Measurements from ENCODE around the gene FAM53B. TPM values are rescaled to one million over a fixed set of nuclear protein-coding genes. Genes with fewer than 3 reads are reported as not detected.

Gene FAM53B
- polyA plus RNA-seq, 1 donor: 21.3 TPM

DNA sequence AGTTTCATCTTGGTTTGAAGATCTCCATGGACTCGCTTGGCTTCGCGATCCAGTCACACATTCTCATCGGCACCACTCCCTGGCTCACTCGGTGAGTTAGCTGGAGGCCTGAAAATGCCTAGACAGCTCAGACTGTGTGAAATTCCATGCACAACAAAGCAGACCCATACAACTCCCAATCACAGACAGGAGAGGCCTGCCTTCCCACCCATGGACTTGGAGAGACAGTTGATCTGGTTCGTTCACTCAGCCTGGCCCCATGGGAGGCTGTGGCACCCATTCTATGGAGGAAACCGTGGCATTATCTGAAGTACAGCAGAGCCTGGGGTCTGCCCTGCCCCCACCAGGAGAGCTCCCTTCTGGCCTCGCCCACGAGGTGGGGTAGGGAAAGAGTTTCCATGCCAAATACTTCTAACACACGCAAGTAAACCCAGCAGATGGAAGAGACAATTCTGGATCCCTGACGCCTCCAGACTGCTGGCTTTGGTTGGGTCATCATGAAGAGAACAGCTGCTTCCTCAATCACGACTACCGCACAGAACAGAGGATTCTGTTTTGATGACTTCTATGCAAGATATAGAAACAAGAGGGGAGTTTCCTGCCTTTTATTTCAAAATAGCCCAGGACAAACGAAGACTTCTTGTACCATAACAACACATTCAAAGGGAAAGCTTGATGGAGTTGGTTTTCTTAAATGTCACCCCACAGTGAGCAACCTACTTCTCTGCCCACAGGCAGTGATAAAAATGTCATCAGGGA lies 15.9 kb downstream of the FAM53B start:
- Histone ChIP-seq H3K4me3 (ENCODE audit: low read length) (no peak overlapping the region), H3K27ac (ENCODE audit: low read length) (peak overlapping the region; percentile 84), H3K9me3 (ENCODE audit: control insufficient read depth, low read depth, low read length) (no peaks in the 10 kb centered on the region), H3K36me3 (ENCODE audit: control insufficient read depth, insufficient read depth, low read length) (peaks cover 34% of the 10 kb centered on the region), H3K4me1 (ENCODE audit: control insufficient read depth, insufficient read depth, low read length) (peaks cover 73% of the 10 kb centered on the region), H3K27me3 (ENCODE audit: control insufficient read depth, insufficient read depth, low read length) (no peaks in the 10 kb centered on the region)
- peak in 1 of 2 donors; percentile 53 for DNase-seq
- WGBS (ENCODE audit: insufficient coverage, low lambda C conversion rate): no CpG with 5 or more reads among the region's 14 CpGs

DNA sequence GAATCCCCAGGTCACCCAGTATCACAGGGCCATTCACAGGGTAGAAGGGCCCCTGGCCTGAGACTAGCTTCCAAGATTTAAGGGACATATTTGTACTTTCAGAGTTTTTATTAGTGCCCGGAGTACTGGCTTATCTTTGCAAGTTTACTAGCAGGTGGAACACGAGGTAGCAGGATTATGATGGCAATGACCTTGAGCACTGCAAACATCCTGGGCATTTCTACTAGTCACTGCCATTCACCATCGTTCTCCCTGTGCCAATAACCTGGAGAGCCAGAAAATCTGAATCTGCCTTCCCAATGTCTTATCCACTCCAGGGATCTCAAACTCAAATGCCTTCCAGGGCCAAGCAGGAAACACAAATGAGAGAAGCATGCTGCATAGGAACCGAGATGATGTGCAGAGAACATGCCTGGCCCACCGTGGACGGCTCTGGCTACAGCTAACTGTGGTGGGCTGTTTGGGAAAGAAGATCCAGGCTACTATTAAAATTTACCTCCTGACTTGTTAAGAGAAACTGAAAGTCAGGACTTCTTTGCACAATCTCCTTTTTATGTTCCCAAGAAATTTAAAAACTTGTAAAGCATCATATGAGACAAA lies 16.7 kb downstream of the FAM53B start:
- no CpG with 5 or more reads among the region's 6 CpGs for WGBS (ENCODE audit: insufficient coverage, low lambda C conversion rate)
- peak overlapping the region; percentile 84 for H3K27ac ChIP-seq (ENCODE audit: low read length)
- peaks cover 36% of the 10 kb centered on the region for H3K36me3 ChIP-seq (ENCODE audit: control insufficient read depth, insufficient read depth, low read length)
- peak; percentile 78 to 92 for DNase-seq
- no peaks in the 10 kb centered on the region for H3K27me3 ChIP-seq (ENCODE audit: control insufficient read depth, insufficient read depth, low read length)
- H3K4me3 ChIP-seq (ENCODE audit: low read length): no peak overlapping the region
- peaks cover 74% of the 10 kb centered on the region for H3K4me1 ChIP-seq (ENCODE audit: control insufficient read depth, insufficient read depth, low read length)
- no peaks in the 10 kb centered on the region for H3K9me3 ChIP-seq (ENCODE audit: control insufficient read depth, low read depth, low read length)

DNA sequence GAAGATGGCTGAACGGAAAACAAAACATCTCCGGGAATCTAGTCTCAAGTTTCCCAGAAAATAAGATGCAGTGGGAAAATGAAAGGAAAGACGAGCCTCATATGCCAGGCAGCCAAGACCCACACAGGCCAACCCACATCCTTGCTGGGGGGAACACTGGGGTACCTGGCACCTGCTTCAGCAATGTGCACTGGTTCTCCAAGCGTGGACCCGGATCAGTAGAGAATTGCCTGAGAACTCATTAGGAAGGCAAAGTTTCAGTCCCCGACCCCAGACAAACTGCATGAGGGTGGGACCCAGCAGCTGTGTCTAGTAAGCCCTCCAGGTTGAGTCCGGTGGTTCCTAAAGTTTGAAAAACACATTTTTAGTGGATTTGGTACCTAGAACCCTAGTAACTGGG lies 18.4 kb downstream of the FAM53B start:
- Histone ChIP-seq H3K36me3 (ENCODE audit: control insufficient read depth, insufficient read depth, low read length) (peaks cover 27% of the 10 kb centered on the region), H3K4me3 (ENCODE audit: low read length) (no peak overlapping the region)
- DNase-seq: no peak

DNA sequence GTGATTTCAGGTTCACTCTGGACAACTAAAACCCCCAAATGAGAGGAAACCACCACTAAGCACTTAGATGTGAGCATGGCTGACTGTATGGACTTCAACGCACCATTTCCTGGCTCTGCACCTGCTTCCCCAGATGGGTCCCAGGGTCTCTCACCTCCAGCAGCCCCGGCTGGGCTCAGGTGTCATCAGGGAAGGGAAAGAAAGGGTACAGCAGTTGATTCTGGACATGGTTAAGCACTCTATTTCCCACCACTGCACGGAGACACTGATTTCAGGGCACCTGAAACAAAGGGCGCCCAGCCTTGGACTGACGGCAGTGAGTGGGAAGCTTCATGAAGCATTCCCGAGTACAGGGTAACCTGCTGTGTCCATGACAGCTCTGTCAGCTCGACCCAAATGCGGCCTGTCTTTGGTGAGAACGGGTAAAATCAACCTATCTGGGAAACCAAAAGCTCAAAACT lies 19.0 kb downstream of the FAM53B start:
- Histone ChIP-seq H3K9me3 (ENCODE audit: control insufficient read depth, low read depth, low read length) (no peaks in the 10 kb centered on the region), H3K36me3 (ENCODE audit: control insufficient read depth, insufficient read depth, low read length) (peaks cover 24% of the 10 kb centered on the region), H3K4me1 (ENCODE audit: control insufficient read depth, insufficient read depth, low read length) (peaks cover 83% of the 10 kb centered on the region), H3K4me3 (ENCODE audit: low read length) (no peak overlapping the region), H3K27ac (ENCODE audit: low read length) (peak overlapping the region; percentile 96), H3K27me3 (ENCODE audit: control insufficient read depth, insufficient read depth, low read length) (no peaks in the 10 kb centered on the region)
- DNase-seq: no peak
- no CpG with 5 or more reads among the region's 9 CpGs for WGBS (ENCODE audit: insufficient coverage, low lambda C conversion rate)

More for the DNA sequence above, 18.4 kb downstream of the FAM53B start:
- H3K27me3 ChIP-seq (ENCODE audit: control insufficient read depth, insufficient read depth, low read length): no peaks in the 10 kb centered on the region
- H3K4me1 ChIP-seq (ENCODE audit: control insufficient read depth, insufficient read depth, low read length): peaks cover 83% of the 10 kb centered on the region
- no peaks in the 10 kb centered on the region for H3K9me3 ChIP-seq (ENCODE audit: control insufficient read depth, low read depth, low read length)
- 100% methylated on average over 2 of the region's 7 CpGs for WGBS (ENCODE audit: insufficient coverage, low lambda C conversion rate)
- H3K27ac ChIP-seq (ENCODE audit: low read length): peak overlapping the region; percentile 84

DNA sequence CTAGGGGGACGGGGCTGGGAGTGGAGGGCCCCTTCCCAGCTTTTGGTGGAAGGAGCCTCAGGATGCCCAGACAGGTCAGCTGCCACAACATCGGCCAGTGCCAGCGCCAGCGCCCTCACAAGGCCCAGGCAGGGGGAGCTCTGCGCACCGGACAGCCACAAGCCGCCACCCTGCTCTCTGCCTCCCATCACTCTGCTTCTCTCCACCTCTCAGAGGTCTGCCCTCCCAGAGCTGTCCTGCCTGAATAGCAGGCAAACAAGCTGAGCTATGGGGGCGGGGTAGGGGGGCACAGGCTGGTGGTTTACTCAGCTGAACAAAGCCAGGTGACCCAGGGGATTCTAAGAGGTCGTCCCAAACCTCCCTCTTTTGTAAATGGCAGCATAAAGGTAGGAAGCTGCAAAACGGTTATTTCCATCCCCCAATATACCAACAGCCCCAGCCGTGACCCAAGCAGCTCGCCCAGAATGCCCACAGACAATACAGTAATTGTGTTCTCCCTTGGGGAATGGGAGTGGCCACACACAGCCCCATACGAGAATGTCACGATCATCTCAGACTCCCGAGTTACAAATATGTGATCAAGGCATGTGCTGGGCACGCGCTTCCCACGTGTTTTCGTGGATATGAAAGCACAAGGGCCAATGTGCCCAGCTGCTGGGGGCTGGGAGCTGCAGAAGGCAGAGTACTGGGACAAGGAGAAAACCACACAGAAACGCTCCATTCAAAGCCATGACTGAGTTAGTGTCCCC lies 19.7 kb downstream of the FAM53B start:
- no peaks in the 10 kb centered on the region for H3K27me3 ChIP-seq (ENCODE audit: control insufficient read depth, insufficient read depth, low read length)
- no peaks in the 10 kb centered on the region for H3K9me3 ChIP-seq (ENCODE audit: control insufficient read depth, low read depth, low read length)
- H3K4me1 ChIP-seq (ENCODE audit: control insufficient read depth, insufficient read depth, low read length): peaks cover 78% of the 10 kb centered on the region
- WGBS (ENCODE audit: insufficient coverage, low lambda C conversion rate): no CpG with 5 or more reads among the region's 20 CpGs
- H3K36me3 ChIP-seq (ENCODE audit: control insufficient read depth, insufficient read depth, low read length): peaks cover 22% of the 10 kb centered on the region
- H3K27ac ChIP-seq (ENCODE audit: low read length): peak overlapping the region; percentile 96
- peak in 1 of 2 donors; percentile 86 for DNase-seq
- no peak overlapping the region for H3K4me3 ChIP-seq (ENCODE audit: low read length)

DNA sequence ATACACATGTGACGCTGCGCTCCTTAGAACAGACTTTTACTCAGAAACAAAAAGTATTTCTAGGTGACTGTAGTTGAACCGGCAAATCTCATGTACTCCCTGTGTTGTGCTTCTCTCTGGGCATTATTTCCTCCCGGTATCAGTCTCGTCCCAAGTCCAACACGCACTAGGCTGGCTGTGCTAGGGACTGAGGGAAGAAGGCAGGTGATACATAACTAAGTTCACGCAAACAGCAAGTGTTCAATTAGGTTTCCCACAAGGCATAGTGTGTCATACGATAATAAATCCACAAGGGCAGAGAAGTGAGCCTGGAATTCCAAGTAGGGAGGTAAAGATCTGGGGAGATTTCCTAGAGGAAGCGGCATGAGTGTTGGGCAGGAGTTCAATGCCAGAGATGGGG lies 20.4 kb downstream of the FAM53B start:
- peak; percentile 88 to 95 for DNase-seq

DNA sequence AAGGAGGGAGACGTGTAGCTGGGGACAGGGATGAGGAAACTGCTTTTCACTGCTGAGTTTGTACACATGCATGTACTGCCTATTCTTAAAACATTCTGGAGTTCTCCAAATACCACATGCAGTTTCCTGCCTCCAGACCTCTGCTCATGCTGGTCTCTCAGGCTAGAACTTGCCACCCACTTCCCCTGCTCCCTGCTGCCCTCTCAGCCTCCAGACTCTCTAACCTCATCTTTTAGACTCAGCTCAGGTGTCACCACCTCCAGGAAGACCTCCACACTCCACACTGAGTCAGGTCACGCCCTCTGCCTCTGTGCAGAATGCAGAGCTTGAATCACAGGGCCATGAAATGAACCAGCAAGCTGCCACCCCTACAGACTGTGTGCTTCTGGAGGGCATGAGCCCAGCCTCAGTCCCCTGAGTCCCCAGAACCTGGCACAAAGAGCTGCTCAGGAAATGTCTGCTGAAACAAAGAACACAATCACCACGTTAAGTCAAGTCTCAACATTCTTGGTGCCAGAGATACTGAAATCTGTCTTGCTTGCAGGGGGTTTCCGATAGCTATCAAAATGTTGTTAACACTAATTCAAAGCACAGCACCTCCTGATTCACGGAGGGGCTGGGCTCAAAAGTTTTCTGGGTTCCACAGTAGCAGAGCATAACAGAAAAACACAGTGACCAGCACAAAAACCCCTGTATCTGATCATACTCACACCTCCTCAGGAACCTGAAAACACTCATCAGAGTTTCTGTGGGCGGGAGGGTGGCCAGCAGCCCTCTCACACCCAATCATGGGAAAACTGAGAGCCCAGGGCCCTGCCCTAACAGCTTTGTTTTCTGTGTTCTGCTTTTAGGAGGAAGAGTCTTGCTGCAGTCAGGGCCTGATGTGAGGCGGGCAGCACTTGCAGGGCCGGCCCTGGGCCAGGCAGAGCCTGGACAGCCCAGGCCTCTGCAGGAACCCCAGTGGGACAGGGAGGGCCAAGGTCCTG lies 21.1 kb downstream of the FAM53B start:
- no peak for DNase-seq
- Histone ChIP-seq H3K27me3 (ENCODE audit: control insufficient read depth, insufficient read depth, low read length) (no peaks in the 10 kb centered on the region), H3K4me3 (ENCODE audit: low read length) (no peak overlapping the region), H3K9me3 (ENCODE audit: control insufficient read depth, low read depth, low read length) (no peaks in the 10 kb centered on the region), H3K4me1 (ENCODE audit: control insufficient read depth, insufficient read depth, low read length) (peaks cover 80% of the 10 kb centered on the region), H3K36me3 (ENCODE audit: control insufficient read depth, insufficient read depth, low read length) (peaks cover 19% of the 10 kb centered on the region), H3K27ac (ENCODE audit: low read length) (peak overlapping the region; percentile 96)
- WGBS (ENCODE audit: insufficient coverage, low lambda C conversion rate): no CpG with 5 or more reads among the region's 8 CpGs

More for the DNA sequence above, 20.4 kb downstream of the FAM53B start:
- H3K4me1 ChIP-seq (ENCODE audit: control insufficient read depth, insufficient read depth, low read length): peaks cover 80% of the 10 kb centered on the region
- H3K4me3 ChIP-seq (ENCODE audit: low read length): no peak overlapping the region
- H3K27ac ChIP-seq (ENCODE audit: low read length): peak overlapping the region; percentile 96
- H3K36me3 ChIP-seq (ENCODE audit: control insufficient read depth, insufficient read depth, low read length): peaks cover 22% of the 10 kb centered on the region
- no CpG with 5 or more reads among the region's 9 CpGs for WGBS (ENCODE audit: insufficient coverage, low lambda C conversion rate)
- H3K27me3 ChIP-seq (ENCODE audit: control insufficient read depth, insufficient read depth, low read length): no peaks in the 10 kb centered on the region
- H3K9me3 ChIP-seq (ENCODE audit: control insufficient read depth, low read depth, low read length): no peaks in the 10 kb centered on the region

DNA sequence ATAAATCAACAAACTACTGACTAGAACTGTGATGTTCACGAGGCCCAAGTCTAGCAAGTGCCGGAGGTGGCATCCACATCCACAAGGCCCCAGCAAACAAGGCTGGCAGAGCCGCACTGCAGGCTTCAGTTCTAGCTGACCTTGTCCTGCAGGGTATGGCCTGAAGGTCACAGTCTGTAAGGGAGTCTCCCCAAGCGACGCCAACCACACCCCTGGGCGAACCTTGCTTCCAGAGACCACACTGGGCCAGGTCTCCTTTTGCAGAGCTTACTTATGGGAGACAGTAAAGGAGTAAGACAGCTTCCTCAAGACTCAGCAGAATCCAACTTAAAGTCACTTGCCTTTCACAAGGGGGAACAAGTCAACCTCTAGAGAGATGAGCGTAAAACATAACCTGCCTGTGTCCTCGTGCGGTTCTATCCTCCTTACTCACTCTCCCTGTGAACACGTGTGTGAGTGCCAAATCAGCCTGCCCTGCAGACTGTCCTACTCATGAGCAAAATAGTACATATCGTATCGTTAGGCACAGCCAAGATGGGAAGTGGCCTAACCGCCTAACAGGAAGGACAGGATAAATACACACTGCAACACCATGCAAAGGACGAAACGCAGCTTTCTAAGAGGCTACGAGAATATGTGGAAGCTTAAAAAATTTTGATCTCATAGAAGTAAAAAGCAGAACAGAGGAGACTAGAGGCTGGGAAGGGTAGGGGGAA lies 22.7 kb downstream of the FAM53B start:
- peak overlapping the region; percentile 96 for H3K27ac ChIP-seq (ENCODE audit: low read length)
- no peaks in the 10 kb centered on the region for H3K9me3 ChIP-seq (ENCODE audit: control insufficient read depth, low read depth, low read length)
- H3K4me1 ChIP-seq (ENCODE audit: control insufficient read depth, insufficient read depth, low read length): peaks cover 77% of the 10 kb centered on the region
- 88% methylated on average over 2 of the region's 16 CpGs for WGBS (ENCODE audit: insufficient coverage, low lambda C conversion rate)
- no peaks in the 10 kb centered on the region for H3K27me3 ChIP-seq (ENCODE audit: control insufficient read depth, insufficient read depth, low read length)
- no peak for DNase-seq
- H3K36me3 ChIP-seq (ENCODE audit: control insufficient read depth, insufficient read depth, low read length): peaks cover 17% of the 10 kb centered on the region
- H3K4me3 ChIP-seq (ENCODE audit: low read length): no peak overlapping the region

DNA sequence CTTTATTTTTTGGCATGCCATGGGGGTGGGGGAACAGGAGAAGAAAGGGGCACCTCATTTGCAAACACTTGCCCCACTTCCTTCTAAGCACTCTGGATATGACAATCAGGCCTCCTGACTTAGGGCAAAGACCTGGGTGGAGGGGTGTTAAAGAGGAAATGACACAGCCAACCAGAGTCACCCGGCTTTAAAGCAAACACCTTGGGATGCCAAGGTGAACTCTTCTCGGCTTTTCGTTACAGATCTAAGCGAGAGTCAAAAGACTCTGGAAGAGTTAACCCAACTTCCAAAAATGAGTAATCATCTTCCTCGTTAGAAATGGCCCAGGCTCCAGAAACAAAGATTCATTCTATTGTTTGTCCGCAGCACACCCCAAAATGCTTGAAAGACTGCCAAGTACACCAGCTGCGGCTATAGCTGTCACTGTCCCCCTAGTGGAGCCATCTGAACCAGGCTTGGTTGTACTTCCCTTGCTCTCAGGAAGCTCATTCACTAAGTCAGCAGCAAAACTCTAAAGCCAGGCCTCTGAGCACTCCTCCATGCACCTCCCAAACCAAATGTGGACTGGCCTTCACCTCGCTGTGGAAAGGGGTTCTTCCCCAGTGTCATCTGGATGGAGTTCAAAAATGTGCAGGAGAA lies 24.8 kb downstream of the FAM53B start:
- Histone ChIP-seq H3K9me3 (ENCODE audit: control insufficient read depth, low read depth, low read length) (no peaks in the 10 kb centered on the region), H3K27me3 (ENCODE audit: control insufficient read depth, insufficient read depth, low read length) (no peaks in the 10 kb centered on the region), H3K4me3 (ENCODE audit: low read length) (no peak overlapping the region), H3K27ac (ENCODE audit: low read length) (peak overlapping the region; percentile 57), H3K36me3 (ENCODE audit: control insufficient read depth, insufficient read depth, low read length) (peaks cover 5% of the 10 kb centered on the region), H3K4me1 (ENCODE audit: control insufficient read depth, insufficient read depth, low read length) (peaks cover 67% of the 10 kb centered on the region)
- no CpG with 5 or more reads among the region's 8 CpGs for WGBS (ENCODE audit: insufficient coverage, low lambda C conversion rate)
- peak in 1 of 2 donors; percentile 71 for DNase-seq
